HG03460 (cell line): Measurements from ENCODE around the gene CCR4.
"Not testable (repeated sequence)": the region's sequence is repeated elsewhere in the genome, so short reads cannot be mapped to it uniquely, and the experiment has no call there.

Experiments
- ATAC-seq: cut with Tn5 transposase; IDR thresholded peaks from one replicate; pipeline ENCODE4 v1.9.1; 2021; ENCODE audit not compliant: unreplicated experiment

The CCR4 gene

DNA sequence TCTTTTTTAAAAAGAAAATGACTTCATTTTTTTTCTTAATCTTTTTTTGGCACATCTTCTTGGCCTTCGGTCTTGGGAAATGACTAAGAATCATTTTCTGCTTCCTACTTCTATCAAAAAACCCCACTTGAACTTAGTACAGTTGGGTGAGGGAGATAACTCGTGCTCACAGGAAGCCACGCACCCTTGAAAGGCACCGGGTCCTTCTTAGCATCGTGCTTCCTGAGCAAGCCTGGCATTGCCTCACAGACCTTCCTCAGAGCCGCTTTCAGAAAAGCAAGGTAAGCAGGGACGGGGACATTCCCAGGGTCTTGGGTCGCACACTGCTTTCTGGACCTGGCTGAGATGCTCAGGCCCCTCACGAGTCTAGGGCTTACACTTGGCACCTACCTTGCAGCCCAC is at the start of gene CCR4:
CCR4 (plus strand) TSS at position 235 of the 402 bp plus-strand sequence. CDS start 1,779 bp downstream, outside the sequence.
- no peak for ATAC-seq

DNA sequence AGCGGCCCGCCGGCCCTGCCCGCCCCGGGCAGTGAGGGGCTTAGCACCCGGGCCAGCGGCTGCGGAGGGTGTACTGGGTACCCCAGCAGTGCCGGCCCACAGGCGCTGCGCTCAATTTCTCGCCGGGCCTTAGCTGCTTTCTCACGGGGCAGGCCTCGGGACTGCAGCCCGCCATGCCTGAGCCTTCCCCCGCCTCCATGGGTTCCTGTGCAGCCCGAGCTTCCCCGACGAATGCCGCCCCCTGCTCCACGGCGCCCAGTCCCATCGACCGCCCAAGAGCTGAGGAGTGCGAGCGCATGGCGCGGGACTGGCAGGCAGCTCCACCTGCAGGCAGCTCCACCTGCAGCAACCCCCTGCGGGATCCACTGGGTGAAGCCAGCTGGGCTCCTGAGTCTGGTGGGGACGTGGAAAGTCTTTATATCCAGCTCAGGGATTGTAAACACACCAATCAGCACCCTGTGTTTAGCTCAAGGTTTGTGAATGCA is 48.5 kb upstream of the CCR4 start:
- not testable (repeated sequence) for ATAC-seq

- ATAC-seq, result no peak
These were observed 47.5 kb upstream of the CCR4 start for GRCh38 chr3:32903953-32904352.

DNA sequence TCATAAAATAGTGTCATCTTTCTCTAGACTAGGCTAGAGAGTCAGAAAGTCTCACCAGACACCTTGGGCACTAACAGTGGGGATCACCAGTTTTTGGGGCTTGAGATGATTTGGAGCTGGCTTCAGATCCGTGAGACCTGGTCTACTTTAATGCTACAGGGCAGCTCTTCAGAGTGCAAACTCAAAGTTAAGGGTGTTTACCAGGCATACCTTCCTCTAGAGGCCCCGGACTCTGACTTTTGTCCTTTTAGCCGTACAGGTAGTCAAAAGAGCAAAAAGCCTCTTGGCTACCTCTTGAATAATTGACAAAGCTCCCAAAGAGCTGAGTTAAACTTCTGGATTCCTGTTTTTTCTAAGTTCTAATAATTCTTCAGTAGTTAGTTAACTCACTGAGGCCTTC is 41.4 kb upstream of the CCR4 start:
- no peak for ATAC-seq

GRCh38 chr3:32910954-32911353 is 40.5 kb upstream of the CCR4 start:
- no peak for ATAC-seq

DNA sequence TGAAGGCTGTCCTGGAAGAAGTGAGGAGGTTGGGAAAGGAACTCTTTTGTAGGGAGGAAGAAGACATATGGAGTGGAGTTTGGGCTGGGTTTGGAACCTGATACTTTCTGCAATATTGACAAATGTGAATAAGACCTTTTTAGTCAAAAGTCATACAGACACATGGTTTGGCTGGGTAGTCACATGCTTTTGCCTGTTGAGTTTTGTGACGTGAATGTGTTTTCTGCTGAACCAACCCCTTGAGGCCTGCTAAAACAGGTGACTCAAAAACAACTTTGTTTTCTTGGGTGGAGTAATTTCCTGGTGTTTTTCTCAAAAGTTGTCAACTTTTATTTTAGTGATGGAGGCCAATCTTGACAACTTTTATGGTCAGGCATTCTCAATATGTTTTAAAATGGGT is 39.4 kb upstream of the CCR4 start:
- no peak for ATAC-seq

- ATAC-seq, result no peak
These were observed 37.5 kb upstream of the CCR4 start for GRCh38 chr3:32913790-32914446.

- no peak for ATAC-seq
These were observed 31.5 kb upstream of the CCR4 start for GRCh38 chr3:32919920-32920319.

GRCh38 chr3:32922078-32922477 is 29.4 kb upstream of the CCR4 start:
- no peak for ATAC-seq

- no peak for ATAC-seq
These were observed 21.3 kb upstream of the CCR4 start for GRCh38 chr3:32930161-32930560.

GRCh38 chr3:32931273-32931672 is 20.2 kb upstream of the CCR4 start:
- not testable (repeated sequence) for ATAC-seq

GRCh38 chr3:32934150-32934742 is 17.2 kb upstream of the CCR4 start:
- no peak for ATAC-seq

DNA sequence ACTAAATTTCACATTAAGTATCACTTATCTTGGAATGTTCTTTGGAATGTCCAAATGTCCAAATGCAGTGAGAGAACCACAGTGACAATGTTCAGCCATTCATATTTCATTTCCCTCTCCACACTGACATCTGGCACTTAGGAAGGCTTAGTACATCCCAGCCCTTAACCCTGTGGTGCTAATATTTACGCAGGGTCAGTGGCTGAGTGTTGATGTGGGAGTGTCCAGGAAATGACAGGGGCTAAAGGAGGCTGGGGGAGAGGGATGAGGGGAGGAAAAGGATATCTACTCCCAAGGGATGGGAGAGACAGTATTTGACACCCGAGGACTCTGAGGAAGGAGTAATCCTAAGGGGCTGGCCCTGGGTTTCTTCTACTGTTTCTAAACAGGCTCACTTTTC is 14.1 kb upstream of the CCR4 start:
- ATAC-seq, result no peak

DNA sequence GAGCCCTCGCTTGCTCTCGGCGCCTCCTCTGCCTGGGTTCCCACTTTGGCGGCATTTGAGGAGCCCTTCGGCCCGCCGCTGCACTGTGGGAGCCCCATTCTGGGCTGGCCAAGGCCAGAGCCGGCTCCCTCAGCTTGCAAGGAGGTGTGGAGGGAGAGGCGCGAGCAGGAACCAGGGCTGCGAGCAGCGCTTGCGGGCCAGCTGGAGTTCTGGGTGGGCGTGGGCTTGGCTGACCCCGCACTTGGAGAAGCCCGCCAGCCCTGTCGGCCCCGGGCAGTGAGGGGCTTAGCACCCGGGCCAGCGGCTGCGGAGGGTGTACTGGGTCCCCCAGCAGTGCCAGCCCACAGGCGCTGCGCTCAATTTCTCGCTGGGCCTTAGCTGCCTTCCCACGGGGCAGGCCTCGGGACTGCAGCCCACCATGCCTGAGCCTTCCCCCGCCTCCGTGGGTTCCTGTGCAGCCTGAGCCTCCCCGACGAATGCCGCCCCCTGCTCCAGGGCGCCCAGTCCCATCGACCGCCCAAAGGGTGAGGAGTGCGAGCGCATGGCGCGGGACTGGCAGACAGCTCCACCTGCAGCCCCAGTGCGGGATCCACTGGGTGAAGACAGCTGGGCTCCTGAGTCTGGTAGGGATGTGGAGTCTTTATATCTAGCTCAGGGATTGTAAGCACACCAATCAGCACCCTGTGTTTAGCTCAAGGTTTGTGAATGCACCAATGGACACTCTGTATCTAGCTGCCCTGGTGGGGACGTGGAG is 11.7 kb upstream of the CCR4 start:
- ATAC-seq, result not testable (repeated sequence)

GRCh38 chr3:32940726-32941125 is 10.7 kb upstream of the CCR4 start:
- ATAC-seq, result no peak

- ATAC-seq, result no peak
These were observed 6.3 kb upstream of the CCR4 start for GRCh38 chr3:32945136-32945535.

- ATAC-seq, result not testable (repeated sequence)
These were observed 5.8 kb upstream of the CCR4 start for GRCh38 chr3:32945598-32945997.

- peak; percentile 7 for ATAC-seq
These were observed 4.3 kb upstream of the CCR4 start for GRCh38 chr3:32946973-32947788.

DNA sequence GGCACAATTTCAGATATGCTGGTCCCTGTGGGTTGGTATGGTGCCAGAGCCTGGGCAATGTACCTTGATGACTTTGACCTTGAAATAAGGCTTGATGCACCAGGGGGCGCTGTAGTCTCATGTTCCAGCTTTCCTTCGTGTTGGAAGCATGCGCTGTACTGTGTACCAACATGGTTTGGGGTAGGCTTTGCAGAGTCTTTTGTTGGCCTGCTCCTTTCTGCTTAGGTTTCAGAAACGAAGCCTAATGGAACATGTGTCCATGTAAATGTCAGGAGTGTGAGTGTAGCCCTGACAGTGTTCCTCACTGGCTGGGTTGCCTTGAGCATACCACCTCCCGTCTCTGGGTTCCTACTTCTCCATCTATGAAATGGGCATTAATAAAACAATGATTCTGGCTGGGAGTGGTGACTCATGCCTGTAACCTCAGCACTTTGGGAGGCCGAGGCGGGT is 3.6 kb upstream of the CCR4 start:
- ATAC-seq, result peak; percentile 83

GRCh38 chr3:32948625-32949445 is 2.6 kb upstream of the CCR4 start:
- ATAC-seq, result no peak
